GM08714 (cell line): ENCODE data around the gene SENP3.

Source experiments
- H3K4me3 ChIP-seq: fragments of 200-500 bp; sonication (Bioruptor generic); 2 replicates; pipeline ENCODE4 v1.5.1; 2014; ENCODE audit warnings: mild to moderate bottlenecking, low read length, inconsistent platforms
- ZNF274 ChIP-seq: IDR thresholded peaks from 2 replicates; pipeline ENCODE4 v1.6.1; 2012; ENCODE audit warnings: mild to moderate bottlenecking, low read depth, low read length

SENP3 gene

DNA sequence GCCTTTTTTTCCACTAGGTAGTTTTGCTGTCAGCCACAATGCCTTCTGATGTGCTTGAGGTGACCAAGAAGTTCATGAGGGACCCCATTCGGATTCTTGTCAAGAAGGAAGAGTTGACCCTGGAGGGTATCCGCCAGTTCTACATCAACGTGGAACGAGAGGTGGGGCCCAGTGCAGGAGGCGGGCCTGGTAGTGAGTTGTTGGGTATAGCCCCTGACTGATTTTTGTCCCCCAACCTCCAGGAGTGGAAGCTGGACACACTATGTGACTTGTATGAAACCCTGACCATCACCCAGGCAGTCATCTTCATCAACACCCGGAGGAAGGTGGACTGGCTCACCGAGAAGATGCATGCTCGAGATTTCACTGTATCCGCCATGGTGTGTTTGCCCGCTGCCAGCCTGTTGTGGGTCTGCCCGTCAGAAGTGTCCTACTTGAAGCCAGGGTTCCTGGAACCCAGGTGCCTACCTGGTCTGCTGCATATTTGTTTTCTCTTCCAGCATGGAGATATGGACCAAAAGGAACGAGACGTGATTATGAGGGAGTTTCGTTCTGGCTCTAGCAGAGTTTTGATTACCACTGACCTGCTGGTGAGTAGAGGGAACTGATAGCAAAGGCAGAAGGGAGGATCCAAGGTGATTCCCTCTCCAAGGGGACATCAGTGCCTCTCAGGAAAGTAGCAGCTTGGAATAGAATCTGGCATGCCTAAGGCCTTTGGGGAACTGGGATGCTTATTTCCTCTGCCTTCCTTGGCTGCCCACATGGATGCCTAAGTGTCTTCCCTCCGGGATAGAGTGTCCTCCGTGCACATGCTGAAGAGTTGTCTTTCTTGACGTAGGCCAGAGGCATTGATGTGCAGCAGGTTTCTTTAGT, 15.8 kb downstream of the SENP3 start:
- TF ChIP-seq ZNF274 = no peak
- no peak overlapping the region for H3K4me3 ChIP-seq

DNA sequence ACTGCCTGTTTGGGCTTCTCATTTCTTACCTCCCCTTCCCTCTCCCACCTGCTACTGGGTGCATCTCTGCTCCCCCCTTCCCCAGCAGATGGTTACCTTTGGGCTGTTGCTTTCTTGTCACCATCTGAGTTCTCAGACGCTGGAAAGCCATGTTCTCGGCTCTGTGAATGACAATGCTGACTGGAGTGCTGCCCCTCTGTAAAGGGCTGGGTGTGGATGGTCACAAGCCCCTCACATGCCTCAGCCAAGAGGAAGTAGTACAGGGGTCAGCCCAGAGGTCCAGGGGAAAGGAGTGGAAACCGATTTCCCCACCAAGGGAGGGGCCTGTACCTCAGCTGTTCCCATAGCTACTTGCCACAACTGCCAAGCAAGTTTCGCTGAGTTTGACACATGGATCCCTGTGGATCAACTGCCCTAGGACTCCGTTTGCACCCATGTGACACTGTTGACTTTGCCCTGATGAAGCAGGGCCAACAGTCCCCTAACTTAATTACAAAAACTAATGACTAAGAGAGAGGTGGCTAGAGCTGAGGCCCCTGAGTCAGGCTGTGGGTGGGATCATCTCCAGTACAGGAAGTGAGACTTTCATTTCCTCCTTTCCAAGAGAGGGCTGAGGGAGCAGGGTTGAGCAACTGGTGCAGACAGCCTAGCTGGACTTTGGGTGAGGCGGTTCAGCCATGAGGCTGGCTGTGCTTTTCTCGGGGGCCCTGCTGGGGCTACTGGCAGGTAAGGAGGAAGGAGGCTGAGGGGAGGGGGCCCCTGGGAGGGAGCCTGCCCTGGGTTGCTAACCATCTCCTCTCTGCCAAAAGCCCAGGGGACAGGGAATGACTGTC, 17.5 kb downstream of the SENP3 start, which contains the start of gene CD68:
Gene CD68, plus strand, starts transcription at position 638 of the 833 bp plus-strand sequence. Its CDS starts 40 bp downstream, at position 678.
- no peak within 1 kb of the TSS for H3K4me3 ChIP-seq
- no peak for TF ChIP-seq ZNF274

DNA sequence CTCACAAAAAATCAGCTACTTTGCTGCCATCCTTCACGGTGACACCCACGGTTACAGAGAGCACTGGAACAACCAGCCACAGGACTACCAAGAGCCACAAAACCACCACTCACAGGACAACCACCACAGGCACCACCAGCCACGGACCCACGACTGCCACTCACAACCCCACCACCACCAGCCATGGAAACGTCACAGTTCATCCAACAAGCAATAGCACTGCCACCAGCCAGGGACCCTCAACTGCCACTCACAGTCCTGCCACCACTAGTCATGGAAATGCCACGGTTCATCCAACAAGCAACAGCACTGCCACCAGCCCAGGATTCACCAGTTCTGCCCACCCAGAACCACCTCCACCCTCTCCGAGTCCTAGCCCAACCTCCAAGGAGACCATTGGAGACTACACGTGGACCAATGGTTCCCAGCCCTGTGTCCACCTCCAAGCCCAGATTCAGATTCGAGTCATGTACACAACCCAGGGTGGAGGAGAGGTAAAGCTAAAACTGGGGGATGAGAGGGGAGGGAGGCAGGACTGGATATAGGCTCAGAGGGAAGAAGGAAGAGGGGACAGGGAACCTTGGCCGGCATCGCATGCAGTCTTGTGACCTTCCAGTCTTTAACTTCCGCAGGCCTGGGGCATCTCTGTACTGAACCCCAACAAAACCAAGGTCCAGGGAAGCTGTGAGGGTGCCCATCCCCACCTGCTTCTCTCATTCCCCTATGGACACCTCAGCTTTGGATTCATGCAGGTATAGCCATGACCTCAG, 18.3 kb downstream of the SENP3 start:
- no peak for TF ChIP-seq ZNF274
- no peak overlapping the region for H3K4me3 ChIP-seq

DNA sequence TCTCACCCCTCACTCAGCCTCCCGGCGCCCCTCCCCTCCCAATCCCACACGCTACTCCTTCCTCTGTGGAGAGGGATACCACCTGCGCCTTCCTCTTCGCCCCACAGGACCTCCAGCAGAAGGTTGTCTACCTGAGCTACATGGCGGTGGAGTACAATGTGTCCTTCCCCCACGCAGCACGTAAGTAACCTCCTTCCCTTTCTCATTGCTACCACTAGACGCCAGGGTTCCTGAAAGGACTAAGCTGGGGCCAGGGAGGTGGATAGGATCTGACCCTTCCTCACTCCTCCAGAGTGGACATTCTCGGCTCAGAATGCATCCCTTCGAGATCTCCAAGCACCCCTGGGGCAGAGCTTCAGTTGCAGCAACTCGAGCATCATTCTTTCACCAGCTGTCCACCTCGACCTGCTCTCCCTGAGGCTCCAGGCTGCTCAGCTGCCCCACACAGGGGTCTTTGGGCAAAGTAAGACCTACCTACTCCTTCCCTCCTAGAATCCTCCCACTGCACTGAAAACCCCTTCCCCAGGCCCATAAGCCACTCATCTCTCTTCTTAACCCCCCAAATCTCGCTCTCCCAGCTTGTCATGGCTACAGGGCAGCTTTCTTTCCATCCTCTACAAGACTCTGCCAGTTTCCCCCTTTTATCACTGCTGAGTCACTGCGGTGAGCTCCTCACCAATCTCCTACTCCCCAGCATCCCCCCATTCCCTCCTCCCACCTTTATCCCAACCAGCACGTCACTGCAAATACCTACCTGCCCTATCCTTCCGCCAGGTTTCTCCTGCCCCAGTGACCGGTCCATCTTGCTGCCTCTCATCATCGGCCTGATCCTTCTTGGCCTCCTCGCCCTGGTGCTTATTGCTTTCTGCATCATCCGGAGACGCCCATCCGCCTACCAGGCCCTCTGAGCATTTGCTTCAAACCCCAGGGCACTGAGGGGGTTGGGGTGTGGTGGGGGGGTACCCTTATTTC, 19.2 kb downstream of the SENP3 start:
- no peak overlapping the region for H3K4me3 ChIP-seq
- TF ChIP-seq ZNF274 = no peak

DNA sequence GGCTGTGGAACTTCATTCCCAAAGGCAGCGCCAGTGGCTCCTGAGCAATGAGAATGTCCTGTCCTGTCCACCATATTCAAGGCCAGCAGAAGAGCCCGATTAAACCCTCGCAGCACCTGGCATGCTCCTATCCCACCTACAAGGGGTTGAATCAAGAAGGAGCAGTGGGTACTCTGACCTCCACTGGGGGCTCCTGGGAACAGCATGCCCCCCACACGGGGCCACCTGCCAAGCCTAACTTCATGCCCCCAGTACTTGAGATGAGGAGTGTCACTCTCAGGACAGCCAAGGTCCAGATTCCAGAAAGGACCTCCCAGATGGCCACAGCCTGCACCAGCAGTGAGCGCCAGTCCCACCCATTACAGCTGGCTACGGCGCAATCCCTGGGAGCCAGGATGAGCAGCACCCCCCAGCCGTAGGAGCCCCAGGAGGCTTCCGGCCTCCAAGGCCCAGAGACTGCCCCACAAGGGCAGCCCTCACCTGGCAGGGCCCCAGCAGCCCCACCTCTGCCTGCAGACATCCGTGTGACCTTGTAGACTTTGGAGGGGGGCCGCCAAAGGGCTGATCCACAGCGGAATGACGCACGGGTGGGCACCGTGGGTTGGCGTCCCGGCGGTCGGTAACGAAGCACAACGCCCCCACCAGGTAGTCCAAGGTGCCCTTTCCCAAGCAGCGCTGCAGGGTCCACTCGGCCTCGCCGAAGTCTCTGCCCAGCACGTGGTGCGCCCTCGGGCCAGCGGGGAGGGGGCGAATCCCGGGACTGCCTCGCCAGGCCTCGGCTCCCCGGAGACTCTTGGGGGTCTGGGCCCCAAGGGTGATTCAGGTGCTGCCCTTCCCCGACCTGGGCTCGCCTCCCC, 20.9 kb downstream of the SENP3 start:
- TF ChIP-seq ZNF274 = no peak
- H3K4me3 ChIP-seq = peak overlapping the region; percentile 92; the same call in 1 of the 2 replicates

DNA sequence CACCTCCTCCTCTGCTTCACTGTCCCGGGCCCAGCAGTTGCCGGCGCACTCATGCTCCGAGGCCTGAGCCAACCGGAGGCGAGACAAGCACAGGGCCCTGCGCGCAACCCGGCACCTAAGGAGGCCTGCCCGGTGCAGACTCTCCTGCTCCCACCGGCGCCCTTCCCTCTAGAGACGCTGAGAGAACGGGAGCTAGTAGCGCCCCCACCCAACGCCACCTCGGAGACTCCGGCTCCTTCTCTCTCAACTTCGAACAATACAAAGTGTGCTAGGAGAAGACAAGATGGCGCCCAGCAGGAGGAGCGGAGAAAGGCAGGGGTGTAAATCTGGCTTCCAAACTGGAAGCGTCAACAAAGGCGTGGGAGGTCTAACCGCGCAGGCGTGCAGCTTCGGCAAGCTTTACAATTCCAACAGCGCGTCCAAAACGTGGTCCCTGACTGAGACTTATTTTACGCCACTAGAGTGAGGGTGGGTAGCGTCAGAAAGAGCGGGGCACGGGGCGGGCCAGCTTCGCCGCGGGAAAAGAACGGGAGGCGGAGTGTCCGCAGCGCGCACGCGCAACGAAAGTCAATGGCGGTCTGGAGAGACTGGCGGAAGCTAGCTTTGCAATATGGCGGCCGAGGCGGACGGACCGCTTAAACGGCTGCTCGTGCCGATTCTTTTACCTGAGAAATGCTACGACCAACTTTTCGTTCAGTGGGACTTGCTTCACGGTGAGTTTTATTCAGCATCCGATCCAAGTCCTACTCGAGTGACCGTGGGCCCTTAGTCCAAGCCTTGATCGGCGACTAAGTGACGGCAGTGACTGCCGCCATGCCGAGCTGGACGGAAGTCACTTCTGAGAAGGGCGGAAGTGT, 21.8 kb downstream of the SENP3 start, which contains the start of gene MPDU1:
Gene MPDU1, plus strand, starts transcription at position 600 of the 857 bp plus-strand sequence. Its CDS starts 11 bp downstream, at position 611.
- peak within 1 kb of the TSS; percentile 92 for H3K4me3 ChIP-seq
- no peak for TF ChIP-seq ZNF274

DNA sequence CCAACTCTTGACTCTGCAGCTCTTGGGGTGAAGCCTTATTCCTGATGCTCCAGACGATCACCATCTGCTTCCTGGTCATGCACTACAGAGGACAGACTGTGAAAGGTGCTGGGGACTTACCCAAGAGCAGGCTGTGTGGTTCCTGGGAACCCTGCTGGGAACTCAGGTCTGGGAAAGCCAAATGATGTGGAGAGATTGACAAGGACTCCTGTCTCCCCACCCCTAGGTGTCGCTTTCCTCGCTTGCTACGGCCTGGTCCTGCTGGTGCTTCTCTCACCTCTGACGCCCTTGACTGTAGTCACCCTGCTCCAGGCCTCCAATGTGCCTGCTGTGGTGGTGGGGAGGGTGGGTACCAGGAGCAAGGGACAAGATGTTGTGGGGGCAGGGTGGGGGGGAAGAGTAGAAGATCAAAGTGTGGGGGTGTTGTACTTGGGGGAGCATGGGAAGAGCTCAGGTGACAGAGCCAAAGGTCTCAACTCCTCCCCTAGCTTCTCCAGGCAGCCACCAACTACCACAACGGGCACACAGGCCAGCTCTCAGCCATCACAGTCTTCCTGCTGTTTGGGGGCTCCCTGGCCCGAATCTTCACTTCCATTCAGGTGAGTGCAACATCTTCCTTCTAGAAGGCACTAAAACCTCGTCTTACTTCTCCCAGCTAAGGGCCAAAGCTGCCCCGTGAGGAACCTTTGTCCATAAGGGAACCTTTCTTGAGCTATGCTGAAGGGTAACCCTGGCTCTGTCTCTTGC, 25.1 kb downstream of the SENP3 start:
- no peak for TF ChIP-seq ZNF274
- no peak overlapping the region for H3K4me3 ChIP-seq

DNA sequence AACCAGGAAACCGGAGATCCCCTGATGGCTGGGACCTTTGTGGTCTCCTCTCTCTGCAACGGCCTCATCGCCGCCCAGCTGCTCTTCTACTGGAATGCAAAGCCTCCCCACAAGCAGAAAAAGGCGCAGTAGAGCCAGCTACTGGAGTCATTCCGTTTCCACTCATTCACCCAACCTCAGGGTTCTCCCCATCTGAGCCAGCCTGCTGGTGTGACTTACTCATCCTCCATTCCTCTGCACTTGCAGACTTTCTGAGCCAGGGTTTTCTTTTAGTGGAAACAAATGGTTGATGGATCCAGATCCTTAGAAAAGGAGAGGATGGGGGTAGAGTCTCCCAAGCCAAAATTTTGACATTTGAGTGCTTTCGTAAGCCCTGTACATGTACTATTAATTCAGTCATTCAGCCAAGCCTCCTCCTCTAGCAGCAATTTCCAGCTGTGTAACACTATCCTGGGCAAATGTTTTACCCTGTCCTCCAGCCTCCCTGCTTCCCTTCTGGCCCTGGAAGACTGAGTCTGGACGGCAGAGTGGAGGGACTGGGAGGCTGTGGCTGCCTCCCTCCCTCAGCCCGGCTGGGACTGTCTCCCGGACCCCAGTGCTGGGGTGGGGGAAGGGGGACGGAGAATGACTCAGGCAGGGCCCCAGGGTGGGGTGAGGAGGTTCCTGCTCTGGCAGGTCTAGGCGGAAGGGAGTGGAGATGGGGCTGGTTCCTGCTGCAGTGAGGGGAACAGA, 25.9 kb downstream of the SENP3 start:
- H3K4me3 ChIP-seq = no peak overlapping the region
- no peak for TF ChIP-seq ZNF274

DNA sequence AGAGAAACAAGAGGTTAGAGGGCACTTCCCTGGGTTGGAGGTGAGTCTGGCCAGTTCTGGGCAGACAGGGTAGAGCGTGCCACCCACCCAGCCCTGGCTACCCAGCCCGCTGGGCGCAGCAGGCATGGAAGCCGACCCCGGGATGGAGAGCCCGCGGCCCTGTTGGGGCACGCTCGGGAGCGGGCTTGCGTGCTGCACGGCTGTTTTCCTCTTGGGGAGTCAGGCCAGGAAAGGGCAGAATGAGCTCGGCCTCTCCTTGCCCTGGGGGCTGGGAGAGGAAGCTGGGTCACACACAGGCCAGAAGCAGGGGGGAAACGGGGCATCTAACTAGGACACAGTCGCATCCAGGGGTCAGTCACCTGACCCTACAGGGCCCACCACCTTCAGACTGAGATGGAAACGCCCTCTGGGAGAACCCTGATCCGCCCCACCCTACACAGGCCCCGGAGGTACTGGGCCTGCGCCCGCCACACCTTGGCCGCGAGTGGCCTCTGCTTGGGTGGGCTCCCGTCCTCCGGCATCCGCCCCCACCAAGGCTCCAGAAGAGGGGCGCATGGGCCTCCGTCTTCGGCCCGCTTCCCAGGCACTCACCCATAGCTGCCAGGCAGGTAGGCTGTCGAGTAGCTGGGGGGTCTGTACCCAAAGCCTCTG, 27.0 kb downstream of the SENP3 start:
- no peak overlapping the region for H3K4me3 ChIP-seq
- TF ChIP-seq ZNF274 = no peak
